KOPT-K1 (cell line): Measurements from ENCODE around the gene AQP12B.

Experiments
- H3K27ac ChIP-seq: fragments of 200-600 bp; sonication (generic); 2 replicates; pipeline ENCODE4 v1.5.1; 2016; ENCODE audit warnings: antibody characterized with exemption, mild to moderate bottlenecking, low read depth, low read length; ENCODE audit not compliant: poor library complexity, severe bottlenecking
- H3K36me3 ChIP-seq: fragments of 200-600 bp; sonication (generic); 2 replicates; pipeline ENCODE4 v1.5.1; 2017; ENCODE audit warnings: antibody characterized with exemption, mild to moderate bottlenecking, low read length, moderate library complexity; ENCODE audit not compliant: insufficient read depth
- H3K9me3 ChIP-seq: fragments of 200-600 bp; sonication (generic); 2 replicates; pipeline ENCODE4 v1.5.1; 2017; ENCODE audit warnings: antibody characterized with exemption, low read length, mild to moderate bottlenecking; ENCODE audit not compliant: insufficient read depth, poor library complexity, severe bottlenecking

AQP12B gene

DNA sequence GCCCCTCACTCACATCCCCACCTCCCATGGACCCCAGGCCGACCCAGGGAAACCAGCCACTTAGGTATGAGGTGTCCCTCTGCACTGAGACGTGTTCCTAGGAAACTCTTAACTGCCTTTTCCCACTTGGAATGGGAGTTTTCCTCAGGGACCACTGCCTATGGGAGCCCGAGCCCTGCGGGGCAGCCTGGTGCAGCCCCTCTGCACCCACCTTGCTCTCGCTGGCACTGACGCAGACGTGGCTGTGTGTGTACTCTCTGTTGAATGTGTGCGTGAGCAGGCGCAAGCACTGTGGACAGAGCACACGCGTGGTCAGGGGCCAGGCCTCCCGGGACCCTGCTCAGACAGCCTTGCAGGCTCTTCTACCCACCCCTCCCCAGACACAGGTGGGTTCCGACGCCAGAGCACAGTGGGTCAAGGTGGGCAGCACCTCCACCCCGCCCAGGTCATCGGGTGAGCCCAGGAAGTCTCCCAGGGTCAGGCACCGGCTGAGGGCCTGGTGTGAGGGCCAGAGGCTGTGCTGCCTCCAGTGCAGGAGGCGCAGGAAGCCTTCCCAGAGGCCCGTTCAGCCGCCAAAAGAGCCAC lies 39.0 kb upstream of the AQP12B start:
- Histone ChIP-seq H3K9me3 (no peaks in the 10 kb centered on the region), H3K36me3 (no peaks in the 10 kb centered on the region), H3K27ac (no peak overlapping the region)

DNA sequence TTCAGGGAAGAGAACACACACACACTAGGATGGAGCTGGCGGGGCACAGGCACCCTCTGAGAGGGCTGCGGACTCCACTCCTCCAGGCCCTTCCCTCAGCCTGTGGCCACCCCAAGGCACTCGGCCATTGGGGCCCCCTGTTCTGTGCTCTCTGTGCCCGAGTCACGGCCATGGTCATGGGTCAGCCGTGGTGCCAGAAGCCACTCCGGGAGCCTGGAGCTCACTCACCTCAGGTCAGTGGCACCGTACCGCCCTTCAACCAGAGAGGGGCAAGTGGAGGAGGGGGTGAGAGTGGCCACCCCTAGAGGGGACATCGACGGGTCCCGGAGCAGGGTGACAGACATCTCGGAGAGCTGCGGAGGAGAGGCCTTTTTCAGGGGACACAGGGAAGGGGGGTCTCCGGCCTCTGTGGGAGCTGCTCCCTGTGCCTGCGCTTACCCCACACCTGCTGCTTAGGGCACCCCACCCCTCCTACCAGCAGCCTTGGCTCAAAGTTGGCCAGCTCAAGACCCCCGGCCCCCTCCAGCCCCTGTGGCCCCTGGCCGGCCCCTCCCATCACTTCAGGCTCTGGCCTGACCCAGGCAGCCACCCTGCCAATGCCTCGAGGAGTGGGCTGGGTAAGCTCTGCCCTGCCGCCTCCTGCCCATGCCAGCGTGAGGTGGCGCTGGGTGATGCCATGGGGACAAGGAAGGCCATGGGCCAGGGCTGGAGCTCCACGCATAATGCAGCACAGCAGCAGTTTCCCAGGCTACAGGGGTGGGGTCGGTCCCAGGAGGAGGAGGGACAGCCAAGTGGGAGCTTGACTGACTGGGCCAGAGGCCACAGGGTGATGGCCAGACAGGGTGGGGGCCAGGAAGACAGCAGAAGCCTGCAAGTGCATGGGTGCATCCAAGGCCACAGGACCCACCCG lies 38.3 kb upstream of the AQP12B start:
- Histone ChIP-seq H3K36me3 (no peaks in the 10 kb centered on the region), H3K27ac (no peak overlapping the region), H3K9me3 (no peaks in the 10 kb centered on the region)

GRCh38 chr2:240719676-240720545 lies 37.2 kb upstream of the AQP12B start:
- H3K9me3 ChIP-seq = no peaks in the 10 kb centered on the region
- H3K36me3 ChIP-seq = no peaks in the 10 kb centered on the region

DNA sequence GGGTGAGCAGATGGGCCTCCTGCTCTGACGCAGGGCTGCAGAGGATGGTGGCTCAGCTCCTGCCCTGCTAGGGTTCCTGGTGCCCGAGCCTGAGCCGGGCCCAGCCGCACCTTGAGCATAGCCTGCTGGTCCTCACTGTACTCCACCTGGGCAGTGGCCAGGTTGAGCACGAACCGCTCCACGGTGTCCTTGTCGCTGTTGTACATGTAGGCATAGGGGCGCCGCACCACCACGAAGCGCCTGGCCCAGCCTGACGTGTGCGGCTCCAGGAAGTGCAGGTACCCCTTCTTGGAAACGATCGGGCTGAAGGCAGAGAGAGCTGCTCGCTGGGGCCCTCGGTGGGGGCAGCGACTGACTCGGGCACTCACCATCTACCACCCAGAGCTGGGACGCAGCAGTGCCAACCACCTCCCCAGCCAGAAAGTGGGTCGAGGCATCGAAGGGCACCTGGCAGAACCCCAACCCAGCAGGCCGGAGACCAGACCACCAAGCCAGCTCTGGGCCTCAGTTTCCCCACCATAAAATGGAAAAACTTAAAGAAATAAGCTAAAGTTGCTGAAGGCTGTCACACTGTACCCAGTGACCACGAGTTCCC lies 36.3 kb upstream of the AQP12B start:
- H3K9me3 ChIP-seq = no peaks in the 10 kb centered on the region
- no peak overlapping the region for H3K27ac ChIP-seq
- H3K36me3 ChIP-seq = no peaks in the 10 kb centered on the region

More at GRCh38 chr2:240719676-240720545, 37.2 kb upstream of the AQP12B start:
- H3K27ac ChIP-seq = no peak overlapping the region

DNA sequence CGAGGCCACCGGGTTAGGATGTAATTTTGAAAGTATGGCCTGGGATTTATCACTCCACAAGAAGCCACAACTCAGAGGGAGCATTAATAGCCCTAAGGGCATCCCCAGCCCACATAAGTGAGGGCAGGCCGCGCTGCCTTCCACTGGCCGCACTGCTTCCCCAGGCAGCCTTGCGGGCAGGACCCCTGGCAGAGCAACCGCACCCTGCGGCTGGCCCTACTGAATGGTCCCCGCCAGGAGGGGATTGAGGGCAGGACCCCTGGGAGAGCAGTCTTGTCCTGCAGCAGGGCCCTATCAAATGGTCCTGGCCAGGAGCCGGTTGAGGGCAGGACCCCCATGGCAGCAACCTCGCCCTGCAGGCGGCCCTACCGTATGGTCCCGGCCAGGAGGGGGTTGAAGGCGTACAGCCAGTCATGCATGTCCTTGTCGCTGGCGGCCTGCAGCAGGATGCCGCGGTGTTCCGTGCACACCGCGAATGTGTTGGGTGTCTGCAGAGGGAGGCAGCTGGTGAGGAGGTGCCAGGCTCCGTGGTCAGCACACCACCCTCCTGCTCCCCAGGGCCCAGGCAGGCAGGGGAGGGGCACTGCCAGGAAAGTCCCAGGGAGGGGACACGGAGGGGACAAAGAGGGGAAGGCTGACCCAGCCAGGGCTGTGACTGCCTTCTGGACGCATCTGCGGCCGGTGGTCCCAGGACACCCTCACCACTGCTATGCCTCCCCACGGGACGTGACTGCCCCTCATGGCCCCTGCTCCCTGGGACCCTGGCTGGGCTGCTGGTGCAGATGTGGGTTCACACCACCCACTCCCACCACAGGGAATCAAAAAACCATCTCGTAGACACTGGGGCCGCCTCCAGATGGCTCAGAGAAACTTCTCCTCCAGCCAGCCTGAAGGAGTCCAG lies 35.2 kb upstream of the AQP12B start:
- Histone ChIP-seq H3K9me3 (no peaks in the 10 kb centered on the region), H3K36me3 (no peaks in the 10 kb centered on the region), H3K27ac (no peak overlapping the region)

- H3K9me3 ChIP-seq = no peaks in the 10 kb centered on the region
- no peak overlapping the region for H3K27ac ChIP-seq
- no peaks in the 10 kb centered on the region for H3K36me3 ChIP-seq
These were observed 34.5 kb upstream of the AQP12B start for GRCh38 chr2:240717181-240717641.

GRCh38 chr2:240716130-240716798 lies 33.6 kb upstream of the AQP12B start:
- no peak overlapping the region for H3K27ac ChIP-seq
- H3K36me3 ChIP-seq = no peaks in the 10 kb centered on the region

DNA sequence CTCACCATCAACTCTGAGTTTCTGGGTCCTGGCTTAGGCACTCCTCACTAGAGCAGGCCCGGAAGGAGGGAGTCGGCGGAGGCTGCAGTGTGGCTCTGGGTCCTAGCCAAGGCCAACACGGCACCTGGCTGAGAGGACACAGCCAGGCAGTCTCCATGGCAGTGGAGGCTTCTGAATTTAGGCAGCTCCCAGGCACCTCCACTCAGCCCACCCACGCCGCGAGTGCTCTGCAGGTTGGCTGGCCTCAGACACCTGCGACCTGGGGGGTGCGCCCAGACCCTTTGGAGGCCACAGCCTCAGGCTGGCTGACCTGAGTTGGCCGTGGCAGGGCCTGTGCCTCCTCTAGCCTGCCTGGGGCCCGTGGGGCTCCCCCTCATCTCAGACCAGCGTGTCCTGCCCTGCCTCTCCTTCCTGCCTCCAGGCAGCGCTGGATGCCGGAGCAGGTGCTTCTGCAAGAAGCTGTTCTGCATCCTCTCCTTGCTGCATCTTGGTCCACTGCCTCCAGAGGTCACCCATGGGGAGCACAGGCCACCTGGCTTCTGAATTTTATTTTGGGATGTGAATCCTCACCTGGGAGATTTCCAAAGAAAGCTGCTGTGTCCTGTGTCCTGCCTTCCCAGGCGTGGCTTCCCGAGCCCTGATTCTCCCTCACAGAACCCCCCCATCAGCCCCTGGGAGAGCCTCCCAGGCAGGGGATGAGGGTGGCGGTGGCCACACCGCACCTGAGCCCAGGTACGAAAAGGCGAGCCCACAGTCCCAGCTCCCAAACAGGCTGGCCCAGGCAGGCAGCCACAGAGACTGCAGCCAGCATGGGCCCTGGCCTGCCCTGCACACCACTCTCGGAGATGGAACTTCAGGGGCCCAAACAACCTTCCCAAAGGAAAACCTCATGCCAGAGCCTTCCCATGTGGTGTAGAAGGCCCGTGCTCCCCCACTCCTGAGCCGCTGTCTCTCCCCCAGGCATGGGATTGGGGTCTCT lies 32.4 kb upstream of the AQP12B start:
- Histone ChIP-seq H3K36me3 (no peaks in the 10 kb centered on the region), H3K27ac (no peak overlapping the region), H3K9me3 (no peaks in the 10 kb centered on the region)

More at GRCh38 chr2:240716130-240716798, 33.6 kb upstream of the AQP12B start:
- no peaks in the 10 kb centered on the region for H3K9me3 ChIP-seq

- Histone ChIP-seq H3K9me3 (no peaks in the 10 kb centered on the region), H3K36me3 (no peaks in the 10 kb centered on the region), H3K27ac (no peak overlapping the region)
These were observed 31.5 kb upstream of the AQP12B start for GRCh38 chr2:240713928-240714746.

DNA sequence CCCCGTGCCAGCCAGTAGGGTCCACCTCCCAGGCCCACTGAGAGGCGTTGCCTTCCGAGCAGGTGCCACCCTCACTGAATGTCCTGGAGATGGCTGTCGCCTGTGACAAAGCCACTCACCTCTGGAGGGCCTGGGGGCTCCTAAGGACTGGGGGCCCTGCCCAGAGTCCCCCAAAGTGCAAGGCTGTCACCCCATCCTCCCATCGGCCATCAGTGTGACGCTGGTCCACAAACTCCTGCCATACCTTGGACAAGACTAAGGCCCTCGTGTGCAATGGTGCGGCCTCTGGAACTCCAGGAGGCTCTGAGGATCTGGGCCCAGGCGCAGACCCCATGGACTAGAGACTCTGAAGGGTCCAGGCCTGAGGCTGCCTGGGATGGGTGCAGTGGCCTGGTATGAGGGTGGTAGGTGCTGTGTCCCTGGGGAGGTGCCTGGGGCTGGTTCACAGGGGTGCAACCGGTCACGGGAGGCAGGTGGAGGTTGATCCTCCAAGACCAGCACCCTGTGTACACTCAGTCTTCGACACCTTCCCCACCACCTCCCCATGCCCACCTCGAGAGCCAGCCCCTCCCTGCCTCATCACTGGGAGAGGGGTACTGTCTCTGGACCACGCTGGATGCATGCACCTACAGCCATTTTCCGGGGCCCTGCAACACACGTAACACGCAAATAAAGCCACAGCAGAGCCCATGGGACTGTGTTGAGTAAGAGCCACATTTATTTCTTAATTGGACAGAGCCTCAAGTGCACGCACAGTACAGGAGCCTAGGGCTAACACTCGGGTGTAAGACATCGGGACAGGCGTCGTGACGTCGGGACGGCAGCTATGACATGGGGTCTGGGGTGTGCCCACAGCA lies 30.6 kb upstream of the AQP12B start:
- H3K9me3 ChIP-seq = no peaks in the 10 kb centered on the region
- no peak overlapping the region for H3K27ac ChIP-seq
- no peaks in the 10 kb centered on the region for H3K36me3 ChIP-seq

GRCh38 chr2:240712121-240712520 lies 29.4 kb upstream of the AQP12B start:
- no peaks in the 10 kb centered on the region for H3K9me3 ChIP-seq
- no peaks in the 10 kb centered on the region for H3K36me3 ChIP-seq
- no peak overlapping the region for H3K27ac ChIP-seq
